Esophagus muscularis mucosa (tissue), 4 donors: ENCODE results near the gene CLEC4A. TPM values are rescaled to one million over a fixed set of nuclear protein-coding genes. Genes with fewer than 3 reads are reported as not detected.

Source experiments
- DNase-seq: peaks from one replicate; pipeline ENCODE4 v3.0.0-alpha.2; 2017; ENCODE audit errors: extremely low spot score
- H3K27ac ChIP-seq, 4 donors: fragments of 200-600 bp; sonication (generic); replicated peaks in 1 of 4; 1 replicate in 3 of 4; 2 replicates in 1 of 4; pipeline ENCODE4 v1.5.1; 2016 to 2019; ENCODE audit warnings: mild to moderate bottlenecking in 1 of 4
- H3K27me3 ChIP-seq, 4 donors: fragments of 200-600 bp; sonication (generic); one replicate each; pipeline versions ENCODE4 v1.5.1 to v1.6.0; 2016 to 2019
- H3K36me3 ChIP-seq, 4 donors: fragments of 200-600 bp; sonication (generic); one replicate each; pipeline ENCODE4 v1.5.1; 2016 to 2019
- H3K4me1 ChIP-seq, 4 donors: fragments of 200-600 bp; sonication (generic); one replicate each; pipeline ENCODE4 v1.5.1; 2016 to 2019
- H3K4me3 ChIP-seq, 4 donors: fragments of 200-600 bp; sonication (generic); 1 replicate in 2 of 4; 2 replicates in 2 of 4; pipeline ENCODE4 v1.5.1; 2016 to 2019; ENCODE audit warnings: mild to moderate bottlenecking in 4 of 4, moderate library complexity in 1 of 4
- H3K9me3 ChIP-seq, 4 donors: fragments of 200-600 bp; sonication (generic); 1 replicate in 3 of 4; 2 replicates in 1 of 4; pipeline ENCODE4 v1.5.1; 2016 to 2019
- CTCF ChIP-seq, 3 experiments: fragments of 200-600 bp in 2 of 3; fragments of 450-650 bp in 1 of 3; sonication (generic) in 2 of 3; IDR thresholded peaks; one replicate each; pipeline ENCODE4 v1.5.1; 2017 to 2019; ENCODE audit warnings: antibody characterized with exemption in 3 of 3, mild to moderate bottlenecking in 2 of 3, moderate library complexity in 1 of 3
- EP300 ChIP-seq: sonication (generic); formaldehyde crosslinking; IDR thresholded peaks from one replicate; pipeline ENCODE4 v1.6.1; 2017; ENCODE audit warnings: antibody characterized with exemption
- POLR2A ChIP-seq: fragments of 450-650 bp; IDR thresholded peaks from one replicate; pipeline ENCODE4 v1.6.1; 2017; ENCODE audit warnings: antibody characterized with exemption, moderate library complexity, mild to moderate bottlenecking, low read depth
- POLR2AphosphoS5 ChIP-seq, 2 donors: sonication (generic); formaldehyde crosslinking; IDR thresholded peaks; one replicate each; pipeline ENCODE4 v1.6.1; 2017; ENCODE audit warnings: antibody characterized with exemption in 2 of 2
- WGBS: methylation state at CpG from one replicate; pipeline ENCODE4 v1.1.5; 2018; 5-methylcytosine and 5-hydroxymethylcytosine counted together
- intact Hi-C: fragments of 100-400 bp; cut with DNase I; formaldehyde crosslinking; loops from one replicate; pipeline ENCODE4 v1.15.1; 2023
- total RNA-seq, 4 donors: library from RNA; depleted of rRNA; stranded (reverse); fragments of >200 nt; gene quantifications; one replicate each; pipeline versions ENCODE4 v1.1.0 to v1.2.1, GENCODE V29; 2016

The CLEC4A gene
- total RNA-seq, 4 donors from 2014 or later: 0.40 to 2.2 (median 0.91) TPM

GRCh38 chr12:8145754-8146441 is 22.5 kb downstream of the CLEC4A start:
- Histone ChIP-seq H3K27ac (no peak overlapping the region), H3K36me3 (peaks cover 0 to 6% (median 2%) of the 10 kb centered on the region in 4 donors), H3K9me3 (peaks cover 0 to 9% (median 0%) of the 10 kb centered on the region in 4 donors), H3K4me1 (peaks cover 0 to 13% (median 11%) of the 10 kb centered on the region in 4 donors), H3K4me3 (peak overlapping the region in 3 of 4 donors; percentile 26 to 29 (median 27)), H3K27me3 (no peaks in the 10 kb centered on the region)
- 51% methylated on average over 12 of the region's 19 CpGs for WGBS
- DNase-seq: no peak
- TF ChIP-seq POLR2AphosphoS5 (IDR thresholded peaks at IDR 0.05): no peak
- no peak for TF ChIP-seq EP300
- no peak for TF ChIP-seq CTCF (IDR thresholded peaks at IDR 0.05)
- TF ChIP-seq POLR2A: no peak
- intact Hi-C loops: no loop called here

- intact Hi-C loops: no loop called here
These were observed 23.0 kb downstream of the CLEC4A start for GRCh38 chr12:8146442-8146771.

GRCh38 chr12:8154526-8154925 is 31.1 kb downstream of the CLEC4A start:
- H3K36me3 ChIP-seq: no peaks in the 10 kb centered on the region
- TF ChIP-seq EP300: no peak
- no peak for TF ChIP-seq POLR2A
- no peak for TF ChIP-seq CTCF (IDR thresholded peaks at IDR 0.05)
- TF ChIP-seq POLR2AphosphoS5 (IDR thresholded peaks at IDR 0.05): no peak
- H3K4me3 ChIP-seq: no peak overlapping the region
- no peak overlapping the region for H3K27ac ChIP-seq
- no peaks in the 10 kb centered on the region for H3K9me3 ChIP-seq
- H3K4me1 ChIP-seq: no peaks in the 10 kb centered on the region
- no peak for DNase-seq
- H3K27me3 ChIP-seq: peaks cover 0 to 3% (median 0%) of the 10 kb centered on the region in 4 donors
- intact Hi-C loops: no loop called here

More at GRCh38 chr12:8146442-8146771, 23.0 kb downstream of the CLEC4A start:
- peak overlapping the region in 3 of 4 donors; percentile 26 to 29 (median 27) for H3K4me3 ChIP-seq
- TF ChIP-seq EP300 (no peak), POLR2AphosphoS5 (IDR thresholded peaks at IDR 0.05) (no peak)
- H3K4me1 ChIP-seq: peaks cover 0 to 13% (median 11%) of the 10 kb centered on the region in 4 donors
- no peak overlapping the region for H3K27ac ChIP-seq
- no peak for DNase-seq
- H3K36me3 ChIP-seq: peaks cover 0 to 6% (median 2%) of the 10 kb centered on the region in 4 donors
- peaks cover 0 to 7% (median 0%) of the 10 kb centered on the region in 4 donors for H3K9me3 ChIP-seq
- no peaks in the 10 kb centered on the region for H3K27me3 ChIP-seq
- WGBS: 50% methylated on average over 4 of the region's 4 CpGs

GRCh38 chr12:8156416-8156815 is 33.0 kb downstream of the CLEC4A start:
- Histone ChIP-seq H3K36me3 (no peaks in the 10 kb centered on the region), H3K9me3 (no peaks in the 10 kb centered on the region), H3K27me3 (peaks cover 0 to 3% (median 0%) of the 10 kb centered on the region in 4 donors), H3K27ac (no peak overlapping the region), H3K4me1 (no peaks in the 10 kb centered on the region), H3K4me3 (no peak overlapping the region)
- intact Hi-C loops: no loop called here
- WGBS: 84% methylated on average over 2 of the region's 2 CpGs
- TF ChIP-seq POLR2AphosphoS5 (IDR thresholded peaks at IDR 0.05) (no peak), EP300 (no peak), CTCF (IDR thresholded peaks at IDR 0.05) (no peak), POLR2A (no peak)
- no peak for DNase-seq

- H3K27ac ChIP-seq: no peak within 1 kb of the TSS
- WGBS: 61% methylated on average over 3 of the region's 3 CpGs
- H3K4me3 ChIP-seq: no peak within 1 kb of the TSS
- peaks cover 0 to 3% (median 0%) of the 10 kb centered on the region in 4 donors for H3K27me3 ChIP-seq
- H3K4me1 ChIP-seq: no peaks in the 10 kb centered on the region
- TF ChIP-seq CTCF (IDR thresholded peaks at IDR 0.05) (no peak), EP300 (no peak), POLR2A (no peak), POLR2AphosphoS5 (IDR thresholded peaks at IDR 0.05) (no peak)
- H3K36me3 ChIP-seq: no peaks in the 10 kb centered on the region
- intact Hi-C loops: no loop called here
- DNase-seq: no peak
- H3K9me3 ChIP-seq: no peaks in the 10 kb centered on the region
These were observed 33.4 kb downstream of the CLEC4A start, which contains the start of gene ZNF705A for GRCh38 chr12:8156845-8157244. Gene ZNF705A (plus strand): TSS chr12:8157015. CDS start chr12:8172626, 15,611 bp downstream.
